Stimulated activated memory B cell treated with anti-CD40 and anti-IgM and Interleukin-4, amounts not matched to agents 10 μg/mL and 1 μg/mL and 100 μg/mL, for 72 hours (primary cell): ENCODE measurements around the gene TBC1D22A.
"Not testable (repeated sequence)": the region's sequence is repeated elsewhere in the genome, so short reads cannot be mapped to it uniquely, and the experiment has no call there.

Experiments
- ATAC-seq: fragments of 150-1000 bp; cut with Tn5 transposase; 2 replicates; pipeline ENCODE4 v1.10.0; 2021
- H3K27ac Mint-ChIP-seq: one replicate; pipeline ENCODE4 v1.8.0; 2022; ENCODE audit warnings: mild to moderate bottlenecking, mixed read lengths
- H3K27me3 Mint-ChIP-seq: one replicate; pipeline ENCODE4 v1.8.0; 2022; ENCODE audit warnings: mixed read lengths
- H3K36me3 Mint-ChIP-seq: one replicate; pipeline ENCODE4 v1.8.0; 2022; ENCODE audit warnings: mixed read lengths
- H3K4me1 Mint-ChIP-seq: one replicate; pipeline ENCODE4 v1.8.0; 2022; ENCODE audit warnings: mixed read lengths
- H3K4me3 Mint-ChIP-seq: one replicate; pipeline ENCODE4 v1.8.0; 2022; ENCODE audit warnings: mild to moderate bottlenecking, moderate library complexity, mixed read lengths
- H3K9me3 Mint-ChIP-seq: one replicate; pipeline ENCODE4 v1.8.0; 2022; ENCODE audit warnings: mixed read lengths

TBC1D22A gene

DNA sequence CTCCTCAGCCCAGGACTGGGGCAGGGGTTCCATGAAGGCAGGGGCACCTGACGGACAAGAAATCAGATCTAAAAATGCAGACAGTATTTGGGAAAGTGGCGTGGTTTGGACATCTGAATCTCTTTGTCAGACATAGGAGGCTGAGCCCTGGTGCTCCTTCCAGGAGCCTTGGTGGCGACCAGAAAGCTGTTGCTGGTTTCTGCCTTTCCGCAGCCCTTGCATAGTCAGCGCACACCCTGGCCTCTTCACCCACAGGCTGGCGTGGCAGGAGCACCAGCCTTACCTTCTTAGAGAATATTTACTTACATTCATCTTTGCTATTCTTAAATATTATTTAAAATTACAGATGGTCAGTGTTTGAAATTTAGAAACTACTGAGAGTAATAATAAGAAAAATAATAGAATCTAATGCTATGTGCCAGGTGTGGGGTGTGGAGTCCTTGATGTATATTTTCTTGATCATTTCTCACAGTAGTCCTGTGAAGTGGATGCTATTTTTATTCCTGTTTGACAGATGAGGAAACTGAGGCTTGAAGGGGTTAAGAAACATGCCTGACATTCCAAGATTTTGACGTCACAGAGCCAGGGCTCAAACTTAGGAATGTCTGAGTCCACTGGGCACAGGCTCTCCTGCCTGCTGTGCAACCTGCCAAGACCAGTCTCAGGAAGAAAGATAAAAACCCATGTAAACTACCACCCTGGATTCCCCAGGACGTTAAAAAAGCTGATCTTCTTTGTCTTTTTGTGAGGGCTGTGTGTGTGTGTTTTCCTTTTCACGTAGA lies 51.6 kb downstream of the TBC1D22A start:
- Mint-ChIP-seq H3K4me3 (no peak overlapping the region), H3K4me1 (peaks cover 58% of the 10 kb centered on the region), H3K27me3 (no peaks in the 10 kb centered on the region), H3K9me3 (peaks cover 2% of the 10 kb centered on the region), H3K36me3 (peaks cover 66% of the 10 kb centered on the region), H3K27ac (no peak overlapping the region)
- no peak for ATAC-seq

DNA sequence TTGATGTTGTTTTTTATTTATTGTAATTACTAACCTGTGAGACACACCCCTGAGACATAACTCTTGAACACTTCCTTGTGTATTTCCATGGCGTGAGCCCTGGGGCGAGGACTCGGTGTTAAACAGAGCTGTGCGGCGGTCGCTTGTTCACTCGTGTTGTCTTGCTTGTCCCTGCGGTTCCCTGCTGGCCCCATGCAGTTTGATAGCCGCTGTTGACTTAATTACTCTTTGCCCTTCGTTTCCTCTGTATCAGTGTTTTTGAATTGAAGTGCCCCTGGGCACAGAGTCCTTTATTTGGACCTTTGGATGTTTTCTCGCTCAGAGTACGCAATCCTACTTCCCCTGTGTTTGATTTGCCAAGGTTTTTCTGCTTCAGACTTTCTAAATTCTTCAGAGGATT lies 52.7 kb downstream of the TBC1D22A start:
- Mint-ChIP-seq H3K4me3 (no peak overlapping the region), H3K27me3 (no peaks in the 10 kb centered on the region), H3K36me3 (peaks cover 65% of the 10 kb centered on the region), H3K4me1 (peaks cover 70% of the 10 kb centered on the region), H3K9me3 (peaks cover 2% of the 10 kb centered on the region), H3K27ac (peak overlapping the region; percentile 31)
- no peak for ATAC-seq

DNA sequence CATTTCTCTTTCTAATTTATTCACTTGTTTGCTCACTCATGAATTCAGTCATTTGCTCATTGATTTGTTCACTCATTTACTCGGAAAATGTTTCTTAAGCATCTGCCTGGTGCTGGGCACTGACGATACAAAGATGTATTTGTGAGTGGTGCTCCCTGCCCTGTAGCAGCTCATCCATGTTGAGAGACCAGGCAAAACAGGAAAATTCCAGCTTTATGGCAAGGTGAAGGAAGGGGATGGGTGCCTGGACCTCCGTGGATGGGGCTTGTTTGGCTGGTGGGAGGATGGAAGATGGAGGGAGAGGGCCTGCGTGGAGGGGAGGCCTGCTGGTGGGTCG lies 53.1 kb downstream of the TBC1D22A start:
- Mint-ChIP-seq H3K9me3 (peaks cover 2% of the 10 kb centered on the region), H3K27ac (peak overlapping the region; percentile 31), H3K27me3 (no peaks in the 10 kb centered on the region), H3K36me3 (peaks cover 69% of the 10 kb centered on the region), H3K4me3 (peak overlapping the region; percentile 22), H3K4me1 (peaks cover 73% of the 10 kb centered on the region)
- ATAC-seq: no peak

DNA sequence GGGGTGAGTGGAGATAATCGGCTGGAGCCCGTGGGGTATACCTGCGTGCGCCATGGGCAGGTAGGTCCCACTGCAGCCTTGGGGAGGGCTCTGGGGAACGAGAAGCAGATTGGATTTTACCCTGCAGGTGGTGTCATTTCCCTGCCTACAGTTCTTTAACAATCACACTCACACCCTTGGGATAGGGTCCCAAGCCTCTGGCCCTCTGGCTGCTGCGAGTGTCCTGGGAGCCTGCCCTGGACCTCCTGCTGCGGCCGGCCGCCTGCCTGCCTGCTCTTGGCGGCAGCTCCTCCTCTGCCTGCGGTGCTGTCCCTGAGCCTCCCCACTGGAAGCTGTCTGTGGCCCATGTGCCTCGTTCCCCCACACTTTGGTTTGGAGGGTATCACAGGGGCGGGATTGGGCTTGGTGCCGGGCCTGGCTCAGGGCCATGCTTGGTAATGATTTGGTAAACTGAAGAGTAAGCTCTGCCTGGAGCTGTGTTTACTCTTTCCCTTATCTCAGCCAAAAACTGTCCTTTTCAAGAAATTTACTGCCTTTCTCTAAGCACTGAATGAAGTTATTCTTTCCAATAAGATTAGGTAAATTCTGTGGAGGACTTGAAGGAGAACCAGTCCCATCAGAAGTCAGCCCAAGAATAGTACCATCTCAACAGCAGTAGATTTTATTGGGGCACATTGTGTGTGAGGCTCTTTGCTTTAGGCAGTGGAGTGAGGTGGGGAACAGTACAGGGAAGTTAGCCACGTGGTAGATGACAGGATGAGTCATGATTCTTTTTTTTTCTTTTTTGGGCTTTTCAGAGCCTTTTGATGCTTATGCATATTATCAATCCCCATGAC lies 53.7 kb downstream of the TBC1D22A start:
- peak overlapping the region; percentile 31 for H3K27ac Mint-ChIP-seq
- peak; percentile 65 for ATAC-seq
- no peaks in the 10 kb centered on the region for H3K27me3 Mint-ChIP-seq
- H3K9me3 Mint-ChIP-seq: peaks cover 2% of the 10 kb centered on the region
- H3K36me3 Mint-ChIP-seq: peaks cover 70% of the 10 kb centered on the region
- H3K4me3 Mint-ChIP-seq: no peak overlapping the region
- peaks cover 74% of the 10 kb centered on the region for H3K4me1 Mint-ChIP-seq

DNA sequence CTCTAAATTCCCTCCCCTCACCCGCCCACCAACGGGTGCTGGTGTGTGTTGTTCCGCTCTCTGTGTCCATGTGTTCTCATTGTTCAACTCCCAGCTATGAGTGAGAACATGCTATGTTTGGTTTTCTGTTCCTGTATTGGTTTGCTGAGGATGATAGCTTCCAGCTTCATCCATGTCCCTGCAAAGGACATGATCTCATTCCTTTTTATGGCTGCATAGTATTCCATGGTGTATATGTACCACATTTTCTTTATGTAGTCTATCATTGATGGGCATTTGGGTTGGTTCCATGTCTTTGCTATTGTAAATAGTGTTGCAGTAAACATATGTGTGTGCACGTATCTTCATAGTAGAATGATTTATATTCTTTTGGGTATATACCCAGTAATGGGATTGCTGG lies 54.9 kb downstream of the TBC1D22A start:
- H3K27me3 Mint-ChIP-seq, H3K4me3 Mint-ChIP-seq, H3K27ac Mint-ChIP-seq, H3K9me3 Mint-ChIP-seq, ATAC-seq: not testable (repeated sequence)
- peaks cover 77% of the 10 kb centered on the region for H3K4me1 Mint-ChIP-seq
- H3K36me3 Mint-ChIP-seq: peaks cover 71% of the 10 kb centered on the region

DNA sequence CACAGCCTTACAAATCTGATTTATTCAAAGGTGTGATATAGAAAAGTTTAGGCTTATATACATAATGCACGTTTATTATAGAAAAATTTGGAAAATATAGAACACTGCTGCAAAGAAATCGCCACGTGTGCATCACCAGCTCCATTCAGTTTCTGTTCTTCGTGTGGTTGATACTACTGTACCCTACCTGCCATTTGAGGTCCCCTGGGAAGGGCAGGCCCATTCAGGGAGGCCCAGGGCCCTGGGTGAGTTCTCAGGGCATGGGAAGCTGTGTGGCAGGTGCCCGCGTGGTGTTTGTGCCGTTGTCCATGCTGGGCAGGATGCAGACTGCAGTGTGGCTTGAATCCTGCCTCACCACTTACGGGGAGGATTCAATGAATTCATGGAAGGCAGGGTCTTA lies 60.8 kb downstream of the TBC1D22A start:
- peak; percentile 34 for ATAC-seq
- Mint-ChIP-seq H3K27me3 (no peaks in the 10 kb centered on the region), H3K27ac (no peak overlapping the region), H3K9me3 (no peaks in the 10 kb centered on the region), H3K4me1 (peaks cover 86% of the 10 kb centered on the region), H3K4me3 (no peak overlapping the region), H3K36me3 (peaks cover 77% of the 10 kb centered on the region)

DNA sequence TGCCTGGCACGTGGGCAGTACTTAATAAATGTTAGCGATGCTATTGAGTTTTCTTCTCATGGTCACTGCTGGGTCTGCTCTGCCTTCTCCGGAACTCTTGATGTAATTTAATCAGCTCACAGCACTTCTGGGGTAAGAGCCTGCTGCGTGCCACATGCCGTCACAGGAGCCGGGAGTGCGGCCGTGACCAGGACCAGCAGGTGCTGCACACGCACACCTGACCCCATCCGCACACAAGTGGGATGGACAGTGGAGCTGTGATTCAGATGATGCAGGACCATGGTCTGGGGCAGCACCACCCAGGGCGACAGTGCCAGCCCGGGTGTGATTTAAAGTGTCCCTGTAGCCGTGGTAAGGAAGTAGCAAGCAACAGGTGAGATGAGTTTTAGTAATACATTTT lies 61.2 kb downstream of the TBC1D22A start:
- Mint-ChIP-seq H3K4me3 (no peak overlapping the region), H3K9me3 (no peaks in the 10 kb centered on the region), H3K27ac (no peak overlapping the region), H3K4me1 (peaks cover 86% of the 10 kb centered on the region), H3K27me3 (no peaks in the 10 kb centered on the region), H3K36me3 (peaks cover 79% of the 10 kb centered on the region)
- ATAC-seq: no peak

DNA sequence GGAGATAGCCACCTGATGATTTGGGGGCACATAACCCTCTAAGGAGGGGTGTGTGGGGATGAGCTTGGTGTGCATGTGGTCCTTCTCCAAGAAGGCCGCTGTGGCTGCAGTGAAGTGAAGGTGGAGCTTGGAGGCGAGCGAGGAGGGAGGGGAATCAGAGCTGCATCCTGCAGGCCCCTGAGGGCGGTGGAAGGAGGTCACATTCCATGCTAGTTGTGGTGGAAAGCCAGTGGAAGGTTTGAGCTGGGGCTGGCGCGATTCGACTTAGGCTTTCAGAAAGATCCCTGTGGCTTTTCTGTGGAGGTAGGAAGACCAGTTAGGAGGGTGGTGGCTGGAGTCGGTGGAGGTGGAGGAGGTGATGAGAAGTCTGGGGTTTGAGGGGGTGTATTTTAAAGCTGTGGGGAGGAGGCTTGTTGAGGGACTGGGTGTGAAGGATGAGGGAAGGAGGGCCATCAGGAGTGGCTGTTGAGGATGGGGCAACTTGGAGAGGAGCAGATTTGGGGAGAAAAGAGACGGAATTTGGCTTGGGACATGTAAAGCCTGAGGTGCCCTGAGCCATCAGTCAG lies 62.0 kb downstream of the TBC1D22A start:
- Mint-ChIP-seq H3K9me3 (no peaks in the 10 kb centered on the region), H3K4me1 (peaks cover 86% of the 10 kb centered on the region)
- ATAC-seq: no peak

DNA sequence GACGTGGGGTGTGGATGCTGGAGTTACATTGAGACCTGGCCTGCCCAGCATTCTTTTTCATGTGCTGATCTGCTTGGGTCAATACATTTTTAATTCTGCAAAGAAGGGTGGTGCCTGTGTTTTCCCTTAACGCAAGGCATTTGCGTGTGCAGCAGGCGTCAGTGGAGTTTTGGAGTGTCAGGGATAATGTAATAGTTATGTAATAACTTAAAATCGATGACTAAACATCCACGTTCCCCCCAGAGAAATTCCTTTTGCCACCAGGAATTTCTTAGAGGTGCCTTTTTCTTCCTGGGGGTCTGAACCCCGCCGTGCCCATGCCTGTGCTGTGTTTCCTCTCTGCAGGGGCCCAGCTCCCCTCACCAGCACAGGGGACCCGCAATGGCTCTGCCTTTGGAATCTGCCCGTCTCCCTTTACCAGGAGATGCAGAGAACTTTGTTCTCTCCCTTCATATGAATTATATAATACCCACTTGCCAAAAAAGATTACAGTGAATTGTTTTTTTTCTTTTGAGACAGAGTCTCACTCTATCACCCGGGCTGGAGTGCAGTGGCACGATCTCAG lies 62.6 kb downstream of the TBC1D22A start:
- H3K4me3 Mint-ChIP-seq: no peak overlapping the region
- peaks cover 86% of the 10 kb centered on the region for H3K4me1 Mint-ChIP-seq
- no peak overlapping the region for H3K27ac Mint-ChIP-seq
- H3K9me3 Mint-ChIP-seq: no peaks in the 10 kb centered on the region
- no peaks in the 10 kb centered on the region for H3K27me3 Mint-ChIP-seq
- peaks cover 88% of the 10 kb centered on the region for H3K36me3 Mint-ChIP-seq
- ATAC-seq: no peak

More for the DNA sequence above, 62.0 kb downstream of the TBC1D22A start:
- Mint-ChIP-seq H3K27me3 (no peaks in the 10 kb centered on the region), H3K27ac (no peak overlapping the region), H3K4me3 (no peak overlapping the region), H3K36me3 (peaks cover 87% of the 10 kb centered on the region)

DNA sequence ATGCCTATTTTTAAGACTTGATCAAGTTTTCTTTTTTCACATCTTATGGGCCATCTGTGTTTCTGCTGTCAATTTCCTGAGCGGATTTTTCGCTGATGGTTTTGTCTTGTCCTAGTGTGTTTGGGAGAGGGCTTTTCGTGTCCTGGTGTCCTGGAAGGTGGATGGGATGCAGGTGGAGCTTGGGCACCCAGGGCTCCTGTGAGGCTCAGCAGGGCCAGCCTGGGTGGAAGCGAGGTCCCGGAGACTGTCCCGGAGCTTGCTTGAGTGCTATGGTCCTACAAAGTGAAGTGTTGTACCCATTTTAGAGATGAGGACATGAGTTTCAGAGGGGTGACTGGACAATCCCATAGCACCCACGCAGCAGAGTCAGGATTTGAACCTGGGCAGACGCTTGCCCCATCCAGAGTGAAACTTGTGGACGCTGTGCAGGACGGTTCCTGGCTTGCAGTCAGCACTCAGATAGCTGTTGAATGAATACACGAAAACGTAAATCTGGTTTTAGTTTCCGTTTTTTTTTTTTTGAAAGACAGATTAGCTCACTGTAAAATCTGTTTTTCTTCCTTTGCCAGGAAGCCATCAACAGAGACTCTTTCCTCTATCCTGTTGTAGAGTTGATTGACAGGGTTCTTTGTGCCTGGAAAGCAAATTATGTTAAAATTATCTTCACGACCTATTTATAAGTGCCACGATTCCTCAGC lies 64.1 kb downstream of the TBC1D22A start:
- Mint-ChIP-seq H3K27ac (no peak overlapping the region), H3K36me3 (peaks cover 85% of the 10 kb centered on the region), H3K4me3 (no peak overlapping the region), H3K4me1 (peaks cover 83% of the 10 kb centered on the region), H3K27me3 (no peaks in the 10 kb centered on the region), H3K9me3 (no peaks in the 10 kb centered on the region)
- no peak for ATAC-seq

DNA sequence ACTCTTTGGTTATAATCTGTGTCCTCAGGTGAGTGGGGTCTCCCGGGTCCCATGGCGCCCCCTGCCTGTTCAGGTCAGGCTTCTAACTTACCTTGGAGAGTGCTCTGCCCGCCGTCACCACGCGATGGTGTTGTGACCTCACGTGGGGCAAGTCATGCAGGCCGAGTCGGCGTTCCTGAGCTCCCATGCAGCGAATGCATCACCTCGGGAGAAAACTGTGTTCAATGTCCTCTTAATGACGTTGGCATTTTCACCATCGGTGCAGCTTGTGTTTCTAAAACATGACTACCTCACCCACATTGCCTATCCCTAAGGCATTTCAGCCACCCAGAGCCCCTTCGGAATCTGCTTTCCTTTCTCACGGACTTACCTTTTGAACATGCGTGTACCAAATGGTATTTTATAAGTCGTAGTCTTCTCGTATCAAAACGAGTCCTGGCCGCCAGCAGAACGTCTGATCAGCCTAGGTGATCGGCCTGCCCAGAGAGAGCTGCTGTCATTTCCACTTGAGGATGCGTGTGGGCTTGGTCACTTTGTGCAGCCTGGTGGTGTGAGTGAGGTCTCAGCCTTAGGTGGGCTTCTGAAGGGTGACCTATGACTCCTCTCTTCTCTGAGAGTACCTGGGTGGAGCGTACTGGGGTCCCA lies 64.8 kb downstream of the TBC1D22A start:
- Mint-ChIP-seq H3K9me3 (no peaks in the 10 kb centered on the region), H3K27ac (no peak overlapping the region), H3K36me3 (peaks cover 85% of the 10 kb centered on the region), H3K4me1 (peaks cover 77% of the 10 kb centered on the region), H3K4me3 (no peak overlapping the region), H3K27me3 (no peaks in the 10 kb centered on the region)
- ATAC-seq: no peak

DNA sequence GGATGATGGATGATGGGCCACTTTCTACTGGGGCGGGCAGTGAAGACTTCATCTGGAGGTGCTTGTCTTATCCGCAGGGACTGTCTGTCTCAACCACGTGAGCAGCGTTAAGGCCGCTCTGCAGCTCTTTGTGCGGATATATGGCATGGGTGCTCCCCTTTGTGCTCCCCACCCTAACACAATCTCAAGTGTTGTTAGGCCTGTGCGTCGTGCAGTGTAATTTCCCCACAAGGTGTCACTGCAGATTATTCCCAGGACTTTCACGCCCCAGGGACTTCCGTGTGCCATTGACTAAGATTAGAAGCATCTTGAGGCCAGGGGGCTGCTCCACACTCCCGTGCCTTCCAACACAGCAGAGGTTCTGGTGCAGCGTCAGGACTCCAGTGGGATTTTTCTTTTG lies 65.3 kb downstream of the TBC1D22A start:
- H3K27me3 Mint-ChIP-seq: no peaks in the 10 kb centered on the region
- peaks cover 84% of the 10 kb centered on the region for H3K36me3 Mint-ChIP-seq
- no peak overlapping the region for H3K27ac Mint-ChIP-seq
- no peak for ATAC-seq
- no peaks in the 10 kb centered on the region for H3K9me3 Mint-ChIP-seq
- peaks cover 71% of the 10 kb centered on the region for H3K4me1 Mint-ChIP-seq
- H3K4me3 Mint-ChIP-seq: no peak overlapping the region

DNA sequence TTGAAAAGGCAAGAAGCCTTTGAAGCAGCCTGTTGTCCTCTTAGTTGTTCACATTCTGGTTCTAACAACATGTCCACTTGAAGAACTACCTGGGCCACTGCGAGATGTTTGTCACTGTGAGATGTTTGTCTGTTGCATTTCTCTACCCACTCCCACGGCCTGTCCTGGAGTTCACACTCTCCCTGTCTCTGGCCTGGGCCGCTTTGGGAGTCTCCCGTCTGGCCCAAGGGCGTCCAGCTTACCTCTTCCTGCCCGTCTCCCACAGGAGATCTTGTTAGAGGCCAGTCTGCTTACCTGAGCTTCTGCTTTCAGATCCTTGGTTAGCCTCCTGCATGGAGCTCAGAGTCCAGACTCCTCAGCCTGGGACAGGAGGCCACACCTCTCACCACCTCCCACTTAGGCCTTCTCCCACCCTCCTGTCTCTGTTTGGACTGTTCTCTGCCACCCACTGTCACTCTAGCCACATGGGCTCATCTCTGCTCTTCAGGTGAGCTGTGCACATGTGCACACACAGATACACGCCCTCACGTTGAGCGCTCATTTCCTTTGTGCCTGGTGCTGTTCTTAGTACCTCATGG lies 66.0 kb downstream of the TBC1D22A start:
- Mint-ChIP-seq H3K4me1 (peaks cover 69% of the 10 kb centered on the region), H3K4me3 (no peak overlapping the region), H3K9me3 (peaks cover 2% of the 10 kb centered on the region), H3K36me3 (peaks cover 88% of the 10 kb centered on the region), H3K27ac (no peak overlapping the region), H3K27me3 (no peaks in the 10 kb centered on the region)
- no peak for ATAC-seq

DNA sequence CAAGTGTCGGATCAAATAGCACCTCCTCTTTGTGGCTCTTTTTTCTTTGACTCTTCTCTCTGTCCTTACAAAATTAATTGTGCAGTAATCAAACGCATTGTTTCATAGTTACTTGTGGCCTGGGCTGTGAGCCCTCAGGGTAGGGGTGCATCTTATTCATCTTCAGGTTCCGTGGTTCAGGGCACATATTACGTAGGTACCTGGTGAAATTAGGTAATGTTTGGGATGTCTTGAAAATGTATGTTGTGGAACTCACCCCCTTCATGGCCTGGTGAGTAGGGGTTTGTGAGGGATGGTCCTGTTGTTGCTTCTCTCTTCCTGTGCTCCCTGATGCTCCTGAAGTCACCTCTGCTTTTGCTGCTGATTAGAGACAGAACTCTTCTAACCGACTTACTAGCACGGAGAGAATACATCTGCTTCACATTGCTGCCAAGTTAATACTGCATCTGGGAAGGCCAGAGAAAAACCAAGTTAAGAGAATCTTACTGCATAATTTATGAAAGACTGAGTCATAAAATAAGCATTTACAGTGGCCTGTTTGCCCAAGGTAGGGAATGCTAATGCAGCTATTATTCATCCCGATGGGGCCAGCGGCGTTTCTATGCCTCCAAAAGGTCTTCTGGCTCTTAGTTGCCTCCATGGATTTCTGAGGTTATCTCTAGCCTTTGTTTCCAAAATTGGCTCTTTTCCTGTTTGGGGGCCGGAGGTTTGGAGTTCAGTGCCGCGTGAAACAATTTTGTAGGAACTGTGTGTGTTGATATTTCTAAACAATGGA lies 66.9 kb downstream of the TBC1D22A start:
- Mint-ChIP-seq H3K27me3 (no peaks in the 10 kb centered on the region), H3K27ac (no peak overlapping the region), H3K36me3 (peaks cover 88% of the 10 kb centered on the region), H3K4me1 (peaks cover 62% of the 10 kb centered on the region), H3K4me3 (no peak overlapping the region), H3K9me3 (peaks cover 3% of the 10 kb centered on the region)
- no peak for ATAC-seq
